Measurements from ENCODE around the gene DYNC1LI2. TPM values are rescaled to one million over a fixed set of nuclear protein-coding genes. Genes with fewer than 3 reads are reported as not detected.
A peak's percentile ranks its signal among the peaks of the same experiment; 100 is the strongest.

Gene DYNC1LI2
- total and polyA plus RNA-seq, 9 donors, result 61.0 to 102 (median 76.3) TPM

DNA sequence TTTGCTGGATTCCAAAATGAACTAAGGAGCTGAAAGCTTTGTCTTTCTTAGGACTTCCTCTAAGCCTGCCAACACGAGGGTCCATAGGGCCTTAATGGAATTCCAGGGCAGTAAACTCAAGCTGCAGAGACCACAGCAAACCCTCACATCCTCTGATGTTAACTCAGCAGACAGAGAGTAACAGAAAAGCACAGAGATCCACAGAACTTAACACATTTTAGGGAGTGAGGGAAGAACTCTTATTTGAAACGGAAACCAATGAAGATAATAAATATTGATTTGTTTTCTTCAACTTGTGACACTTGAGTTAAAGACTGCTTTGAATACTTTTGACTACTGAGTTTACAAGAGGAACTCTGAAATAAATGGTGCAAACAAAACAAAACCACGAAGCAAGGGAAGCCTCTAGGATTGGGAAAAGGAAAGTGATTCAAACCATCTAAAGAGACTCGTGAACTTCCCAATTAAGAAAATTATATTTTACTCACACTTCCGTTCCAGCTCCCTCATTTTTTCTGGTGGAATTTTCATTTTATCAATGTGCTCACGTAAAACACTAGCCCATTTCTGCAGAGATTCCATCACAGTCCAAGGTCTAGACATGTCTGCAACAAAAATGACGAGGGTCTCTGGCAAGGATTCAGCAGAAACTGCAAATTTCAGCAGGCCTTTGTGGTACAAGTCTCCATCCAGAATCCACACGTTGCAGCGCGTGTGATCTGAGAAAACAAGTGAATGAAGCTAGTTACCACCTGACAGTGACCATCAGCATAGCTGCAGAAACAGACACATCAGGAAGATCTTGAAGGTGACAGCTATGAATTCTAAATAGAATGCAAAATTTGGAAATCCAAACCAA, 9.2 kb downstream of the DYNC1LI2 start:
- H3K9me3 ChIP-seq (replicated peaks; ENCODE audit: control insufficient read depth, low read depth, low read length), result no peaks in the 10 kb centered on the region
- H3K27me3 ChIP-seq (ENCODE audit: control insufficient read depth, insufficient read depth, low read length), result no peaks in the 10 kb centered on the region
- peaks cover 31% of the 10 kb centered on the region for H3K4me1 ChIP-seq (ENCODE audit: control insufficient read depth, insufficient read depth, low read length)
- no peak overlapping the region for H3K4me3 ChIP-seq (ENCODE audit: low read length)
- WGBS (ENCODE audit: insufficient coverage), result 48% methylated on average over 4 of the region's 10 CpGs
- peak overlapping the region; percentile 92 for H3K27ac ChIP-seq (ENCODE audit: low read length)
- H3K36me3 ChIP-seq (ENCODE audit: control insufficient read depth, insufficient read depth, low read length), result peaks cover 70% of the 10 kb centered on the region
- peak; percentile 94 for DNase-seq

DNA sequence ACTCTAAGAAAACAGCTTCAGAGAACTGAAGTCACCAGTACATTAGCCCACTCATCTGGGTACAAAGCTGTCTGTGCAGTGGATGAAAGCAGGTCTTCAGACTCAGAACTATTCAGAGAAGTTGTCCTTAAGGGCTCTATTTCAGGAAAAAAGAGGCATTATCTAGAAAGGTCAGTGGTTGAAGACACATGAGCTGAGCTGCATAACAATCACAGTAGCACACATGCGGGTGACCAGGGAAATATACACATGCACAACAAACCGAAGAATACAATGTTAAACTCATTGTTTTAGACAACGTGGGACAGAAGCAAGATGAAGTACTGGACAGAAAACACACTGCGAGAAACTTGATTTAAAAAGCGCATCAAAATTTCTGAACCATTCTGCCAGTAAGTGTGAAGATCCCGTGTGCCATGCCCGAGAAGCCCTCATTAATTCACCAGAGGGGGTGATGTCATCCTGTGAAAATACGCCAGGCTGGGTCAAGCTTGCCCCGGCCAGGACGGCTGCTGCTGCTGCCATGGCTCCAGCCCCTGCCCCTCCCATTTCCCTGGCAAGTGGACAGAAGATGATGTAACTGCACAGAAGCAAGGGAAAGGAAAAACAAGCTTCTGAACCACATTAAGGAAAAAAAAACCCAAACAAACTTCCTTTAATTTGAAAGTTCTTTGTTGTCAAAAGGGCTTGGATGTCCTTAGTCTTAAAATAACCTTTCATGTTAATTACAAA, 10.1 kb downstream of the DYNC1LI2 start:
- peak; percentile 97 for DNase-seq
- Histone ChIP-seq H3K9me3 (replicated peaks; ENCODE audit: control insufficient read depth, low read depth, low read length) (no peaks in the 10 kb centered on the region), H3K36me3 (ENCODE audit: control insufficient read depth, insufficient read depth, low read length) (peaks cover 69% of the 10 kb centered on the region), H3K4me3 (ENCODE audit: low read length) (no peak overlapping the region), H3K27ac (ENCODE audit: low read length) (peak overlapping the region; percentile 92), H3K27me3 (ENCODE audit: control insufficient read depth, insufficient read depth, low read length) (no peaks in the 10 kb centered on the region), H3K4me1 (ENCODE audit: control insufficient read depth, insufficient read depth, low read length) (peaks cover 31% of the 10 kb centered on the region)
- WGBS (ENCODE audit: insufficient coverage), result no CpG with 5 or more reads among the region's 10 CpGs

DNA sequence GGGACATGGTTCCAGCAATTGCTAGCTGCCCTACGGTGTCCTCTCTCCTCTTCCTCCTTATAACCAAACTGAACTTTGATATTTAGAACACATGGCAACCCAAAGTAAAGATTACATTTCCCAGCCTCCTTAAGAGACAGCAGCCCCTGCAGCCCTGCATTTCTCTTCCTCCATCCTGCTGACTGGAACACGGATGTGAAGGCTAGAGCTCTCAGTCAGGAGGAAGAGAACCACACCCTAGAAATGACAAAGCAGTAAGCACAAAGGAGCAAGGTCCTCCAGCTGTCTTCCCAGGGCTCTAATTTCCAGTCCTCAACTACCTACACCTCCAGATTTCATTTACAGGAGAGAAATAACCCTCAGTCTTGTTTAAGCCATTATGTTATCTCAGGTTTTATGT, 10.9 kb downstream of the DYNC1LI2 start:
- peak overlapping the region; percentile 92 for H3K27ac ChIP-seq (ENCODE audit: low read length)
- peaks cover 70% of the 10 kb centered on the region for H3K36me3 ChIP-seq (ENCODE audit: control insufficient read depth, insufficient read depth, low read length)
- H3K9me3 ChIP-seq (replicated peaks; ENCODE audit: control insufficient read depth, low read depth, low read length), result no peaks in the 10 kb centered on the region
- no peaks in the 10 kb centered on the region for H3K27me3 ChIP-seq (ENCODE audit: control insufficient read depth, insufficient read depth, low read length)
- 31% methylated on average over 2 of the region's 2 CpGs for WGBS (ENCODE audit: insufficient coverage)
- no peak overlapping the region for H3K4me3 ChIP-seq (ENCODE audit: low read length)
- DNase-seq, result no peak
- peaks cover 31% of the 10 kb centered on the region for H3K4me1 ChIP-seq (ENCODE audit: control insufficient read depth, insufficient read depth, low read length)

DNA sequence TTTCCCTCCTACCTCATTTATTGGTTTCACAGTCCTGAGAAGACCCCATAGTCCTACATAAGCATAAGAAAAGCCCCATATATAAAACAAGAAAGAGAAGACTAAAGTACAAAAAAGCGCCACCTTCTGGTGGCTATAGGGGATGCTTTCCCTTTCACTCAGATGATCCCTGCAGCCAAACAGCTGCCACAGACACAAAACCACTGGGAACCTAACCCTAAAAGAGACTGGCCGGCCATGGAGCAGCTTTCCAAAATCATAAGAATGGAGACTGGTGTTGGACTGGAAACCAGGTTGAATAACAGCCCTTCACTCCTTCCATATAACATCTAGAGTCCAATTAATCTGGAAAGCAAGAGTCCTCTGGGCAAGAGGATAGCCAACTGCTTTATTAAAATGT, 11.4 kb downstream of the DYNC1LI2 start:
- H3K27me3 ChIP-seq (ENCODE audit: control insufficient read depth, insufficient read depth, low read length), result no peaks in the 10 kb centered on the region
- H3K27ac ChIP-seq (ENCODE audit: low read length), result peak overlapping the region; percentile 92
- H3K36me3 ChIP-seq (ENCODE audit: control insufficient read depth, insufficient read depth, low read length), result peaks cover 70% of the 10 kb centered on the region
- H3K4me3 ChIP-seq (ENCODE audit: low read length), result no peak overlapping the region
- H3K9me3 ChIP-seq (replicated peaks; ENCODE audit: control insufficient read depth, low read depth, low read length), result no peaks in the 10 kb centered on the region
- peaks cover 31% of the 10 kb centered on the region for H3K4me1 ChIP-seq (ENCODE audit: control insufficient read depth, insufficient read depth, low read length)
- no CpG with 5 or more reads among the region's 2 CpGs for WGBS (ENCODE audit: insufficient coverage)
- no peak for DNase-seq

DNA sequence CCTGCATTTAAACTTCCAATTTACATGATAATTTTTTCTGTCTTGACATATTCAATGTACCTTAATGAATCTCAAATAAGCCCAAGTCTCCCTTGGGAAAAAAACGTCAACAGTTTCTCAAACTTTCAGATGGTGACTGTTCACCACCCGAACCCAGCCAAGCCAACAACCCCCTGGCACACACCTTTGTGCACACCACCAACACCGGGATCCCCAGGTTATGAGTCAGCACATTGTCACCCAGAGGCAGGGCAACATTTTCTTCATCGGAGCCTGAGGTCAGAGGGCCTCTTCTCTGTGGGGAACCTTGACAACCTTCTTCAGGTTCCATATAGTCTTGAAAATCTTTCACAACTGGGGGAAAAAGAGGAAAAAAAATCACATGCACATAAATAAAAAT, 15.5 kb downstream of the DYNC1LI2 start:
- DNase-seq, result no peak
- no peaks in the 10 kb centered on the region for H3K9me3 ChIP-seq (replicated peaks; ENCODE audit: control insufficient read depth, low read depth, low read length)
- H3K27me3 ChIP-seq (ENCODE audit: control insufficient read depth, insufficient read depth, low read length), result no peaks in the 10 kb centered on the region
- WGBS (ENCODE audit: insufficient coverage), result 88% methylated on average over 3 of the region's 4 CpGs
- no peak overlapping the region for H3K4me3 ChIP-seq (ENCODE audit: low read length)
- peaks cover 15% of the 10 kb centered on the region for H3K4me1 ChIP-seq (ENCODE audit: control insufficient read depth, insufficient read depth, low read length)
- H3K36me3 ChIP-seq (ENCODE audit: control insufficient read depth, insufficient read depth, low read length), result peaks cover 83% of the 10 kb centered on the region
- no peak overlapping the region for H3K27ac ChIP-seq (ENCODE audit: low read length)

DNA sequence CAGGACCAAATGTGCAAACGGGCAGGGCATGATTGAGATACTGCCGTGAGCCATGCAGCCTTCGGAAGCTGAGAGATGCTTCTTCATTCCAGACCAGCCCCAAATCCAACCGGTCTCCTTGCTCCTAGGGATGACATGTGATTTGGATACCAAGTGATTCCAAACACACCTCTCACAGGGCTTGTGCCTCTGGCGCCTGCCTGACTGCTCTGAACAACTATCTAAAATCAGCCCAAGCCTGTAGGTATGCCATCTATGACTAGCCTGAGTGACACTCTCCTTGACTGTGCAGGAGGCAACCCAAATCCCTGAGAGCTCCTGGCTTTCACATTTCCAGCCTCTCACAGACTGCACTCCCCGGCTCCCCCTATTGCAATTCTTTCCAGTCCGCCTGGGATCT, 20.3 kb downstream of the DYNC1LI2 start:
- no peak for DNase-seq
- 86% methylated on average over 7 of the region's 7 CpGs for WGBS (ENCODE audit: insufficient coverage)
- Histone ChIP-seq H3K27ac (ENCODE audit: low read length) (no peak overlapping the region), H3K36me3 (ENCODE audit: control insufficient read depth, insufficient read depth, low read length) (peaks cover 87% of the 10 kb centered on the region), H3K27me3 (ENCODE audit: control insufficient read depth, insufficient read depth, low read length) (no peaks in the 10 kb centered on the region), H3K4me3 (ENCODE audit: low read length) (no peak overlapping the region), H3K9me3 (replicated peaks; ENCODE audit: control insufficient read depth, low read depth, low read length) (no peaks in the 10 kb centered on the region), H3K4me1 (ENCODE audit: control insufficient read depth, insufficient read depth, low read length) (no peaks in the 10 kb centered on the region)

DNA sequence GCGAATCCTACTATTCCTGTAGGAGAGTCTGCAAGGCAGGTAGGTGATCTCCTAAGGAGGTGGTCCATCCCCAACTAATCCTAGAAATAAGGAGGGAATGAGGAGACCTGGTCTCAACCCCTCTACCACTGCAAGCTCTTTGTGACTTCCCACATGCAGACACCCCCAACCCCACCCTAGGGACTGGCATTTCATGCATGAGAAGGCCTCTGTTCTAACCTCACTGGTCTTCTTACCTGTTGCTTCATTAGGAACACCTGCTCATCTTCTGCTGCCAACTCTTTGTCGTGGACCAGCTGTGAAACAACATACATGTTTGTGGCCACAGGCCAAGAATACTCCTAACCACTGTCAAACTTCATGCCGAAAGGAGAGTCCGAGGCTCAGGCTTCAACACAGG, 22.6 kb downstream of the DYNC1LI2 start:
- Histone ChIP-seq H3K9me3 (replicated peaks; ENCODE audit: control insufficient read depth, low read depth, low read length) (no peaks in the 10 kb centered on the region), H3K36me3 (ENCODE audit: control insufficient read depth, insufficient read depth, low read length) (peaks cover 91% of the 10 kb centered on the region), H3K27me3 (ENCODE audit: control insufficient read depth, insufficient read depth, low read length) (no peaks in the 10 kb centered on the region), H3K4me3 (ENCODE audit: low read length) (no peak overlapping the region), H3K4me1 (ENCODE audit: control insufficient read depth, insufficient read depth, low read length) (no peaks in the 10 kb centered on the region), H3K27ac (ENCODE audit: low read length) (no peak overlapping the region)
- DNase-seq, result no peak
- WGBS (ENCODE audit: insufficient coverage), result 53% methylated on average over 3 of the region's 4 CpGs

DNA sequence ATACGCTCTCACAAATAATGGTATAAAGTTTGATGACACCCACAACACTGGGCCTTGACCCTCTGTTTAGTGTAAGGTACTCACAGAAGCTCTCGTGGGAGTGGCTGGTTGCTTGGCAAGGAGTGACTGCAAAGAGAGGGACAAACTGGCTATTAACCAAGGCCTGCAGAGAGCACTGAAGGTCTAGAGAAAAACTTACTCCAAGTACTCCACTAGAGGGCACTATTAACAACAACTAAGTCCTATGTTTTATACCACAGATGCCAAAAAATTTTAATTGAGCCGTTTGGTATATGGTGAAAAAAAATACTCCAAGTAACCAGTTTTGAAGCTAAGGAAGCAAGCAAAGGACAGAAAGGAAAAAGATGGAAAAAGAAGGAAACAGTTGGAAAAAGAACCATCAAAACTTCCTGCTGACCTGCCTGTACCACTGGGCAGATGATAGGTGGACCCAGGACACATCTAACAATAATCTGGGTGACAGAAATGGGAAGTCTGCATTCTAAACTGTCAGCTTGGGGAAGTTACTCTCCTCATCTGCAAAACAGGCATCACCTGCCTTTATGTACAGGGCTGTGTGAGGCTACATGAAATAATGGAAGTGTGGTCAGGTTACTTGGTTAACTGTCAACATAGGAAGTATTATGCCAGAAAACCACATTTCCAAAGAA, 23.2 kb downstream of the DYNC1LI2 start:
- H3K36me3 ChIP-seq (ENCODE audit: control insufficient read depth, insufficient read depth, low read length), result peaks cover 89% of the 10 kb centered on the region
- H3K9me3 ChIP-seq (replicated peaks; ENCODE audit: control insufficient read depth, low read depth, low read length), result no peaks in the 10 kb centered on the region
- DNase-seq, result peak; percentile 87
- no peaks in the 10 kb centered on the region for H3K4me1 ChIP-seq (ENCODE audit: control insufficient read depth, insufficient read depth, low read length)
- no CpG with 5 or more reads among the region's 3 CpGs for WGBS (ENCODE audit: insufficient coverage)
- H3K4me3 ChIP-seq (ENCODE audit: low read length), result no peak overlapping the region
- H3K27me3 ChIP-seq (ENCODE audit: control insufficient read depth, insufficient read depth, low read length), result no peaks in the 10 kb centered on the region
- no peak overlapping the region for H3K27ac ChIP-seq (ENCODE audit: low read length)

DNA sequence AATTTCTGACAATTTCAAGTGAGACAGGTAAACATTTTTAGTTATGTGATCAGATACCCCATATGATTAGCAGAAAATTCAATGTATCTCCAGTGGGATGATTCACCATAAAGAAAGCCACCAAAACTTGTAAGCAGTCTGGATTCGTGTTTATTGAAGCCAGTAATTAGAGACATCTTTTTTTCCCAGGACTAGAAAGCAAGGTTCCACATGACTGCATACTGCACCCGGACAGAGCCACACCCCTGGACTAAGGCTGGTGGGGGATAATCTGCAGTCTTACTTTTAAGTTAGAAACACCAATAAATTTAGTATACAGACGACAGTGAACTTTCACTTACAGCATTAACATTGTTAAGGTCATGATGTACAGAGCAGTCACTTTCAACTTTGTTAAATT, 30.6 kb downstream of the DYNC1LI2 start:
- Histone ChIP-seq H3K27me3 (ENCODE audit: control insufficient read depth, insufficient read depth, low read length) (no peaks in the 10 kb centered on the region), H3K36me3 (ENCODE audit: control insufficient read depth, insufficient read depth, low read length) (peaks cover 40% of the 10 kb centered on the region), H3K4me1 (ENCODE audit: control insufficient read depth, insufficient read depth, low read length) (no peaks in the 10 kb centered on the region), H3K4me3 (ENCODE audit: low read length) (no peak overlapping the region), H3K27ac (ENCODE audit: low read length) (no peak overlapping the region), H3K9me3 (replicated peaks; ENCODE audit: control insufficient read depth, low read depth, low read length) (no peaks in the 10 kb centered on the region)
- WGBS (ENCODE audit: insufficient coverage), result 60% methylated on average over 1 of the region's 3 CpGs
- DNase-seq, result no peak

DNA sequence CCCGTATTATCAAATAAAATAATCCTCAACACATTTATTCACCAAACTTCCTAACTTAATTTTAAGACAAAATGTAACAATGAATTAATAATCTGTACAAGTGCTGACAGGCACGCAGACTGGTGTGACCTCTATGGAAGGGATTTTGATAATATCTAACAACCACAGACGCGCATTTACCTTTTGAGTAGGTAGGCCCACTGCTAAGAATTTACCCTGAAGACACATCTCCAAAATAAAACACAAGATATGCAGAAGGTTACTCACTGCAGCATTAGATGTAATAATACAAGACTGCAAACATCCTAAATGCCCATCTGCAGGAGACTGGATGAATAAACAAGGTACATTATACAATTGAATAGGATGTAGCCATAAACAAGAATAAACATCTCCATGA, 32.2 kb downstream of the DYNC1LI2 start:
- no peaks in the 10 kb centered on the region for H3K9me3 ChIP-seq (replicated peaks; ENCODE audit: control insufficient read depth, low read depth, low read length)
- peaks cover 25% of the 10 kb centered on the region for H3K36me3 ChIP-seq (ENCODE audit: control insufficient read depth, insufficient read depth, low read length)

More for the DNA sequence above, 32.2 kb downstream of the DYNC1LI2 start:
- no CpG with 5 or more reads among the region's 4 CpGs for WGBS (ENCODE audit: insufficient coverage)
- Histone ChIP-seq H3K4me1 (ENCODE audit: control insufficient read depth, insufficient read depth, low read length) (peaks cover 11% of the 10 kb centered on the region), H3K27me3 (ENCODE audit: control insufficient read depth, insufficient read depth, low read length) (no peaks in the 10 kb centered on the region), H3K4me3 (ENCODE audit: low read length) (no peak overlapping the region), H3K27ac (ENCODE audit: low read length) (no peak overlapping the region)
- no peak for DNase-seq
